Activated T-cell treated with anti-CD3 and anti-CD28 coated beads, Interleukin-2, amount 50 U/mL, for 1 hour (primary cell): ENCODE data around the gene PLEKHM2.

Experiments
- DNase-seq: peaks from one replicate; pipeline ENCODE4 v3.0.0-alpha.2; 2020

The PLEKHM2 gene

GRCh38 chr1:15761366-15762128 is 77.4 kb downstream of the PLEKHM2 start:
- DNase-seq: no peak

- DNase-seq: no peak
Measured at GRCh38 chr1:15762546-15762945, 78.4 kb downstream of the PLEKHM2 start.

DNA sequence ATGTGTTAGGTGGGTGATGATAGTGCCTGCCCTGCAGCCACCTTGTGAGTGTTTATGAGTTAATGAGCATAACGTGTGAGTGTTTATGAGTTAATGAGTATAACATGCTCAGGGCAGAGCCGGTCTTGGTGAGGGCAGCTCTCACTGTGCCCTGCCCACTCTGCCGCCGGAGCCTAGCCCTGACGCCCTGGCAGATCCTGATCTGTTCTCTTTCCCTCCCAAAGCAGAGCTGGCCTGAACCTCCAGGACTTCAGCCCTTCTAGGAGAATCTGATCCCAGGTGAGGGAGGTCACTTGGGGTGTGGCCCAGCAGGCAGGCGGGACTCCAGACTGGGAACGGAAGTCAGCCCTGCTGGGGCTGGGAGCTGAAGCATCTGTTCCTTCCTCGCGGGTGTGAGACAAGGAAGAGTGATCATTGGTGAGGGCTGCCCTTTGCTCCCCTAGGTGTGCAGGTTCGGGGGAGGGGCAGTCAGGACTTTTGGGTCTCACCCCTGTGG is 80.2 kb downstream of the PLEKHM2 start:
- DNase-seq: no peak

DNA sequence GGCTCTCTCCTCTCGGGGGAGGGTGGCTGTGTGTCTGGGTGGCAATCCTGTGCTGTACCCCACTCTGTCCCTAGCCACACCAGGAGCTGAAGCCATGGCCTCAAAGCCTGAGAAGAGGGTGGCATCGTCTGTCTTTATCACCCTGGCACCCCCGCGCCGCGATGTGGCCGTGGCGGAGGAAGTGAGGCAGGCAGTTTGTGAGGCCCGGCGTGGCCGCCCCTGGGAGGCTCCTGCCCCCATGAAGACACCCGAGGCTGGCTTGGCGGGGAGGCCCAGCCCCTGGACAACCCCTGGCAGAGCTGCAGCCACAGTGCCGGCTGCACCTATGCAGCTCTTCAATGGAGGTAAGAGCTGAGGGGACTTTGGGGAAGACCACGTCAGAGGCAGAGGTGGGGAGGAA is 80.8 kb downstream of the PLEKHM2 start:
- no peak for DNase-seq

GRCh38 chr1:15765495-15766194 is 81.5 kb downstream of the PLEKHM2 start:
- DNase-seq: no peak

DNA sequence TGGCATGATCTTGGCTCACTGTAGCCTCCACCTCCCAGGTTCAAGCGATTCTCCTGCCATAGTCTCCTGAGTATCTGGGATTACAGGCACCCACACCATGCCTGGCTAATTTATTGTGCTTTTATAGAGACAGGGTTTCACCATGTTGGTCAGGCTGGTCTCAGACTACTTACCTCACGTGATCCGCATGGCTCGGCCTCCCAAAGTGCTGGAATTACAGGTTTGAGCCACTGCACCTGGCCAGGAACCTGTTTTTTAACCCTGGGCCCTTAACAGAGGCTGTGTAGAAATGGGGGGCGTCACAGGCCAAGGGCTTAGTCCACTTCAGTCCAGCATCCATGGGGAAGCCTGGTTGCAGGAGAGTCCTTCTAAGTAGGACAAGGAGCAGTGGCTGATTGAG is 83.8 kb downstream of the PLEKHM2 start:
- no peak for DNase-seq

DNA sequence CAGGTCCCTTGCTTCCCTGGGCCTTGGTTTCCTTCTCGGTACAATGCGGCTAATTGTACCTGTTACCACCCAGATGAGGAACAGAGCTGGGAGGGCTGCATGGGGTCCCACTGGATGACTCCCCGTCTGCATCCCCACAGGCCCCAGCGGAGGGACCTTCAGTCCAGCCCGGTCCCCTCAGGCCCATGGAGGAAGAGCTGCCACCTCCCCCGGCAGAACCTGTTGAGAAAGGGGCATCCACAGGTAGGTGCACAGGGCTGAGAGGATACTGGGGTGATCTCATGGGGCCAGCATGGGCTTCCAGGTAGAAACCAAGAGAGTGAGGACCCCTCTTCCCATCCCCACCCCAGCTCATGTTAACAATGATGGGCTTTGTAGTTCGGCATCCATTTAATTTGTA is 84.3 kb downstream of the PLEKHM2 start:
- no peak for DNase-seq

DNA sequence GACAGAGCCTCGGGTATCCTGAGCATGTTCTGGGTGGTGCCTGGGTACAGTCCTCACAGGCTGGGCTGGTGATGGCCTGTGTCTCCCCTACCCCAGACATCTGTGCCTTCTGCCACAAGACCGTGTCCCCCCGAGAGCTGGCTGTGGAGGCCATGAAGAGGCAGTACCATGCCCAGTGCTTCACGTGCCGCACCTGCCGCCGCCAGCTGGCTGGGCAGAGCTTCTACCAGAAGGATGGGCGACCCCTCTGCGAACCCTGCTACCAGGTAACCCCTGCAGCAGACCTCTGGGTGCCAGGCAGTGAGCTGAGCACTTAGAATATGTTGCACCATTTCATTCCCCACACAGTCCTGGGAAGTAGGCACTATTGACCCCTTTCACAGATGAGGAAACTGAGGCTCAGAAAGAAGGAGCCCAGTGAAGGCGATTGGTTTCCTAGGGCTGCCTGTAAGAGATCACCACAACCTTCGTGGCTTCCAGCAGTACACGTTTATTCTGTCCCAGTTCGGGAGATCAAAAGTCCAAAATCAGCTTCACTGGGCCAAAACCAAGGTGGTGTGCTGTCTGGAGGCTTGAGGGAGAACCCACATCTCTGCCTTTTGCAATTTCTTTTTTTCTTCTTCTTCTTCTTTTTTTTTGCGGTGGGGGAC is 86.3 kb downstream of the PLEKHM2 start:
- no peak for DNase-seq

DNA sequence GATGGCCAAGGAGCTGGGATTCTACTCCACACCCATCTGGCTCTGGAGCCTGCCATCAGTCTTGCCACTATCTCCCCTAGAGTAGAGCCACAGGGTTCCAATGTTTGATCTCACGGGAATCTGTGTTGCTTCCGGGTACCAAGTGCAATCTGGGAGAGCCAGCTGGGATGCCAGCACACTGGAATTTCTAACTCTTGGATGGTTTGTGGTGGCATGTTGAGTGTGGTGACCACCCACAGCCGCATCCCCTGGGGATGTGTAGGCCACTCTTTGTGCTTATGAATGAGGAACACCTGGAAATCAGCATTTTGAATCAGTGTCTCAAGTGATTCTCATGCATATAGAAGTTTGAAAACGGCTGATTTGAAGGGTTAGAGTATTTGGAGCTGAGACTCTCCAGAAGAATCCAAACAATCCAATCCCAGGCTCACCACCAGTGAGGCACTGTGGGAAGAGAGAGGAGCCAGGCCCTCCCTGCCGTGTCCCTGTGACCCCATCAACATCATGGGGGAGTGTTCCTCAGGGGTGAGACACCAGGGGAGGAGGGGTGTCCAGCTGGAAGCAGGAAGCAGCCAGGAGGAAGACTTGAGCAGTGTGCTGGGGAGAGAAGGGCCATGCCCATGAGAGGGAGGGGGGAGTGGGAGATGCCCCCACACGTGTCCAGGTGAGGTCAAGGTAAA is 87.9 kb downstream of the PLEKHM2 start:
- no peak for DNase-seq

GRCh38 chr1:15775706-15776105 is 91.6 kb downstream of the PLEKHM2 start:
- DNase-seq: no peak

DNA sequence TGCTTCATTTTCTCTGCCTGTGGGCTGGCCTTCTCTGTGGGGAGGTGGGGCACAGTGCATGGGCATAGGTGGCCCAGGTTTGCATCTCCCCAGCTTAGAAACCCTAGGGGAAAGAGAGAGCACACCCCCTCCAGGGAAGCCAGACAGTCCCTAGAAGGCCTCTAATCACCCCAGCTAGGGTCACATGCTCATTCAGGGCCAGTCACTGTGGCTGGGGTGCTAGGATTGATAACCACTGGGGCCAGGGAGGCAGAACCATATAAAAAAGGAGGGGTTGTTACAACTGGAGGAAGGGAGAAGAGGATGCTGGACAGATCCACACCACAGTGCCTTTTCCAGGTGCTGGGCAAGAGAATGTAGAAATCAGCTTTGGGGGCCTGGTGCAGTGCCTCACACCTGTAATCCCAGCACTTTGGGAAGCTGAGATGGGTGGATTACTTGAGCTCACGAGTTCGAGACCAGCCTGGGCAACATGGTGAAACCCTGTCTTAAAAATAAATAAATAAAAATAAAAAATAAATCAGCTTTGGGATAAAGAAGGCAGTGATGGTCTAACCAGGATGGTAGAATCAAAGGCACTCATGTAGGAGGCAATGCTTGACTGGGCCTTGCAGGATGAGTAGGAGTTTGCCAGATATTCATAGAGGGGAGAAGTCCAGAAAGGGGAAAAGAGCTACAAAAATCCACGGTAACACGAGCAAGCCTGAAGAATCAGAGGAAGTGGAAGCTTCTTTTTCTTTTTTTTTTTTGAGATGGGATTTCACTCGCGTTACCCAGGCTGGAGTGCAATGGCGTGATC is 94.0 kb downstream of the PLEKHM2 start:
- DNase-seq: no peak
